GM19193 (cell line): Measurements from ENCODE around the gene GPR4.

ENCODE experiments used
- POLR2A ChIP-seq: IDR thresholded peaks from 4 replicates; pipeline ENCODE4 v1.6.1; 2011; ENCODE audit not compliant: insufficient read depth, insufficient read length; ENCODE audit errors: extremely low read depth

The GPR4 gene

GRCh38 chr19:45601524-45602374 is at the start of gene GPR4:
GPR4 (minus strand) TSS chr19:45602212; CDS start chr19:45591866, 10,346 bp downstream.
- TF ChIP-seq POLR2A = no peak

GRCh38 chr19:45650722-45651121 is 48.7 kb upstream of the GPR4 start:
- no peak for TF ChIP-seq POLR2A

- TF ChIP-seq POLR2A = no peak
These were observed 44.3 kb upstream of the GPR4 start for GRCh38 chr19:45646345-45646698.

- no peak for TF ChIP-seq POLR2A
These were observed 43.8 kb upstream of the GPR4 start for GRCh38 chr19:45645631-45646344.

GRCh38 chr19:45645068-45645630 is 43.1 kb upstream of the GPR4 start:
- no peak for TF ChIP-seq POLR2A

GRCh38 chr19:45643927-45644771 is 42.1 kb upstream of the GPR4 start:
- TF ChIP-seq POLR2A = no peak

- TF ChIP-seq POLR2A = no peak
These were observed 41.3 kb upstream of the GPR4 start for GRCh38 chr19:45643024-45643926.

GRCh38 chr19:45641274-45642105 is 39.5 kb upstream of the GPR4 start:
- TF ChIP-seq POLR2A = peak; percentile 35

- no peak for TF ChIP-seq POLR2A
These were observed 38.8 kb upstream of the GPR4 start for GRCh38 chr19:45640849-45641273.

GRCh38 chr19:45638930-45639729 is 37.1 kb upstream of the GPR4 start, which contains the start of gene EML2:
EML2 (minus strand) TSS chr19:45639397; CDS start chr19:45639376, 21 bp downstream.
- peak; percentile 64 for TF ChIP-seq POLR2A

GRCh38 chr19:45637890-45638667 is 36.1 kb upstream of the GPR4 start:
- TF ChIP-seq POLR2A = no peak
